ENCODE data around the gene MRPL47.

- no peak for TF ChIP-seq POLR2AphosphoS5 (IDR thresholded peaks at IDR 0.05)
- no peak for TF ChIP-seq CTCF (IDR thresholded peaks at IDR 0.05)
- TF ChIP-seq EP300 (IDR thresholded peaks at IDR 0.05) = no peak
Observed at GRCh38 chr3:179640469-179640868, 36.0 kb upstream of the MRPL47 start.
